GM12878 (cell line): ENCODE results near the gene SENP6. TPM values are rescaled to one million over a fixed set of nuclear protein-coding genes. Genes with fewer than 3 reads are reported as not detected.
A peak's percentile ranks its signal among the peaks of the same experiment; 100 is the strongest.

ENCODE experiments used
- ATAC-seq: fragments of 200-7000 bp; cut with Tn5 transposase; 3 replicates; pipeline ENCODE4 v1.9.1; 2020; ENCODE audit warnings: mild to moderate bottlenecking, moderate library complexity
- BruUV-seq: library from RNA; stranded (reverse); fragments of 400-500 nt; replicated peaks from 2 replicates; lab custom pipeline; 2021; lab: Mats Ljungman, UMichigan
- CTCF ChIA-PET: fragments of 300-600 bp; sonication (Branson Sonifier 250); formaldehyde crosslinking; extraction: SDS; loops from one replicate; lab custom pipeline; 2021; ENCODE audit warnings: inconsistent platforms; lab: Yijun Ruan, JAX
- POLR2A ChIA-PET: fragments of 350-600 bp; formaldehyde crosslinking; extraction: SDS; loops from one replicate; lab custom pipeline; 2021; ENCODE audit warnings: inconsistent platforms; lab: Charles Lee
- RAD21 ChIA-PET: fragments of 300-600 bp; sonication (Branson Sonifier 250); formaldehyde crosslinking; loops from one replicate; lab custom pipeline; 2023; ENCODE audit warnings: antibody characterized with exemption; ENCODE audit not compliant: unreplicated experiment; lab: Charles Lee
- SMC1A ChIA-PET: fragments of 300-600 bp; sonication (Branson Sonifier 250); formaldehyde crosslinking; loops from one replicate; lab custom pipeline; 2023; ENCODE audit not compliant: unreplicated experiment, uncharacterized antibody; lab: Charles Lee
- DNase-seq: peaks from one replicate; pipeline ENCODE4 v3.0.0-alpha.2; 2011; ENCODE audit warnings: low read depth, low spot score
- FAIRE-seq: peaks from 3 replicates; lab custom pipeline; 2011; peaks lifted over from hg19 to GRCh38; lab: Jason Lieb, UNC
- H2AFZ ChIP-seq: 2 replicates; pipeline ENCODE4 v1.6.0; 2011; ENCODE audit warnings: low read depth, low read length, control low read depth; ENCODE audit not compliant: control insufficient read depth
- H3K27ac ChIP-seq: 2 replicates; pipeline ENCODE4 v1.5.1; 2011; ENCODE audit warnings: control low read depth; ENCODE audit not compliant: control insufficient read depth, insufficient read depth
- H3K27me3 ChIP-seq, 2 experiments: replicated peaks in 1 of 2; 2 replicates each; pipeline versions ENCODE4 v1.6.0 to v1.6.1; 2011; ENCODE audit warnings: low read length in 1 of 2; ENCODE audit not compliant: control insufficient read depth in 2 of 2, insufficient read depth in 2 of 2
- H3K36me3 ChIP-seq, 2 experiments: 2 replicates each; pipeline ENCODE4 v1.5.1; 2011; ENCODE audit warnings: low read length in 1 of 2; ENCODE audit not compliant: control insufficient read depth in 2 of 2, insufficient read depth in 2 of 2
- H3K4me1 ChIP-seq: 2 replicates; pipeline ENCODE4 v1.6.1; 2011; ENCODE audit warnings: mild to moderate bottlenecking, low read length, moderate library complexity, mixed read lengths; ENCODE audit not compliant: control insufficient read depth, insufficient read depth
- H3K4me2 ChIP-seq: 2 replicates; pipeline ENCODE4 v1.6.0; 2011; ENCODE audit warnings: control low read depth; ENCODE audit not compliant: control insufficient read depth, insufficient read depth
- H3K4me3 ChIP-seq: fragments of 200-600 bp; sonication (generic); 2 replicates; pipeline ENCODE4 v1.5.1; 2016
- H3K79me2 ChIP-seq: 2 replicates; pipeline ENCODE4 v1.6.0; 2011; ENCODE audit warnings: low read length; ENCODE audit not compliant: control insufficient read depth, insufficient read depth
- H3K9ac ChIP-seq: 2 replicates; pipeline ENCODE4 v1.8.0; 2011; ENCODE audit warnings: low read length, control low read depth, mixed read lengths; ENCODE audit not compliant: control insufficient read depth, insufficient read depth
- H3K9me3 ChIP-seq: replicated peaks from 3 replicates; pipeline ENCODE4 v1.5.1; 2011; ENCODE audit warnings: mild to moderate bottlenecking, low read length; ENCODE audit not compliant: control insufficient read depth, insufficient read depth
- H4K20me1 ChIP-seq: 2 replicates; pipeline ENCODE4 v1.6.0; 2011; ENCODE audit not compliant: control insufficient read depth, insufficient read depth
- CREB1 ChIP-seq: IDR thresholded peaks from 2 replicates; pipeline ENCODE4 v1.6.1; 2012; ENCODE audit warnings: low read depth, mild to moderate bottlenecking, inconsistent platforms
- E4F1 ChIP-seq: fragments of 450-650 bp; IDR thresholded peaks from 2 replicates; pipeline ENCODE4 v1.6.1; 2018; ENCODE audit warnings: borderline replicate concordance, mild to moderate bottlenecking; ENCODE audit not compliant: partially characterized antibody
- FOS ChIP-seq: IDR thresholded peaks from 3 replicates; pipeline ENCODE4 v1.6.1; 2011; ENCODE audit warnings: borderline replicate concordance; ENCODE audit not compliant: insufficient read length; ENCODE audit errors: extremely low read depth
- FOXK2 ChIP-seq: fragments of 450-650 bp; IDR thresholded peaks from 2 replicates; pipeline ENCODE4 v1.6.1; 2017; ENCODE audit warnings: mild to moderate bottlenecking, moderate library complexity
- LARP7 ChIP-seq: fragments of 450-650 bp; IDR thresholded peaks from 2 replicates; pipeline ENCODE4 v1.6.1; 2017; ENCODE audit warnings: mild to moderate bottlenecking
- MEF2B ChIP-seq: fragments of 450-650 bp; IDR thresholded peaks from 2 replicates; pipeline ENCODE4 v1.6.1; 2018; ENCODE audit warnings: mild to moderate bottlenecking, moderate library complexity; ENCODE audit not compliant: partially characterized antibody, poor library complexity, severe bottlenecking
- NBN ChIP-seq: fragments of 450-650 bp; IDR thresholded peaks from 2 replicates; pipeline ENCODE4 v1.6.1; 2016
- NR2F1 ChIP-seq: fragments of 450-650 bp; conservative IDR thresholded peaks from 2 replicates; pipeline ENCODE4 v1.6.1; 2017; ENCODE audit warnings: mild to moderate bottlenecking
- POLR2A ChIP-seq: IDR thresholded peaks from 2 replicates; pipeline ENCODE4 v1.6.1; 2011; ENCODE audit warnings: low read depth, mild to moderate bottlenecking, low read length
- ZNF24 ChIP-seq: fragments of 450-650 bp; IDR thresholded peaks from 2 replicates; pipeline ENCODE4 v1.6.1; 2017; ENCODE audit warnings: antibody characterized with exemption, mild to moderate bottlenecking
- ZNF384 ChIP-seq: IDR thresholded peaks from 2 replicates; pipeline ENCODE4 v1.6.1; 2012; ENCODE audit warnings: low read depth, mild to moderate bottlenecking, low read length, improper control_type of control experiment, borderline replicate concordance
- ZSCAN29 ChIP-seq: fragments of 450-650 bp; IDR thresholded peaks from 2 replicates; pipeline ENCODE4 v1.6.1; 2017; ENCODE audit warnings: mild to moderate bottlenecking, moderate library complexity
- WGBS: methylation state at CpG from one replicate; pipeline ENCODE4 v1.1.6; 2016; ENCODE audit warnings: low lambda C conversion rate; ENCODE audit not compliant: insufficient replicate concordance, insufficient coverage; ENCODE audit errors: missing lambda C conversion rate; 5-methylcytosine and 5-hydroxymethylcytosine counted together
- in situ Hi-C: fragments of 300-500 bp; cut with MboI; formaldehyde crosslinking; loops from 9 replicates; pipeline ENCODE4 v1.14.3; 2018; ENCODE audit warnings: mixed read lengths
- intact Hi-C: fragments of 100-400 bp; cut with micrococcal nuclease; formaldehyde crosslinking; loops from one replicate; pipeline ENCODE4 v1.14.2; 2022; ENCODE audit not compliant: unreplicated experiment
- polyA plus RNA-seq, 11 experiments: library from polyadenylated mRNA; depleted of rRNA in 4 of 11; unstranded in 6 of 11; stranded (reverse) in 5 of 11; fragments of >200 nt; fragmentation: Nextera tagmentation in 4 of 11; fragmentation: Illumina TruSeq in 1 of 11; extraction: Ambion mirVana in 4 of 11; extraction: Trizol in 1 of 11; gene quantifications; 1 replicate in 1 of 11; 2 replicates in 10 of 11; pipeline versions ENCODE4 v1.2.1 to v1.2.3, GENCODE V29; 2011 to 2016; ENCODE audit warnings: inconsistent platforms in 2 of 11, missing spikeins in 2 of 11, low read depth in 1 of 11
- total RNA-seq, 4 experiments: library from RNA; depleted of rRNA in 3 of 4; stranded (reverse); fragments of >200 nt in 3 of 4; fragmentation: Illumina TruSeq in 1 of 4; extraction: Trizol in 1 of 4; gene quantifications; 2 replicates each; pipeline versions ENCODE4 v1.2.1 to v1.2.3, GENCODE V29; 2013 to 2021

The SENP6 gene
- total and polyA plus RNA-seq, 10 of the 15 experiments (the other 5 are each of a cell fraction or from before 2014, with no cell fraction given): 10.7 to 70.0 (median 42.3) TPM

- ChIA-PET SMC1A (interaction anchor here (0.7 to 1.5 kb wide), 6 partner anchors 8 to 188 kb away, joined by 3 to 6 read pairs (median 3); partner anchors contain the start of gene SENP6), POLR2A (interaction anchor here (0.6 to 3.3 kb wide), 3 partner anchors 8 to 91 kb away, joined by 3 to 22 read pairs (median 3); partner anchors contain the start of gene SENP6), CTCF (interaction anchor here (0.9 to 1.3 kb wide), 4 partner anchors 10 to 344 kb away, joined by 3 to 5 read pairs (median 4); no protein-coding TSS in a partner anchor)
- Histone ChIP-seq H3K4me1 (peaks cover 34% of the 10 kb centered on the region), H3K4me3 (peak overlapping the region; percentile 23; the same call in 1 of the 2 replicates), H3K9ac (no peak overlapping the region), H4K20me1 (peaks cover 4% of the 10 kb centered on the region; the same call in 1 of the 2 replicates), H3K79me2 (peaks cover 99% of the 10 kb centered on the region), H3K27me3 (no peaks in the 10 kb centered on the region)
- DNase-seq (no peak), FAIRE-seq (no peak), ATAC-seq (0 out of 3 replicates have a peak, but pooled peaks have one; percentile 12)
- intact Hi-C loops: no loop called here
- TF ChIP-seq E4F1 (no peak), POLR2A (no peak), ZSCAN29 (no peak), CREB1 (no peak), NBN (no peak), ZNF384 (no peak), FOS (no peak), MEF2B (no peak), FOXK2 (no peak), LARP7 (no peak), NR2F1 (no peak), ZNF24 (no peak)
- TF ChIP-seq, all 136 proteins: peak for 0
- Histone ChIP-seq H2AFZ (no peak overlapping the region), H3K27ac (peak overlapping the region; percentile 33; the same call in 1 of the 2 replicates), H3K36me3 (no peaks in the 10 kb centered on the region; a peak in 1 of 4 replicates), H3K4me2 (peak overlapping the region; percentile 45), H3K9me3 (no peaks in the 10 kb centered on the region; the same call in 1 of the 3 replicates)
- in situ Hi-C loops: no loop called here
- no TSS peak for BruUV-seq
- 24% methylated on average over 2 of the region's 2 CpGs for WGBS
- RAD21 ChIA-PET: interaction anchor here (1.0 to 1.3 kb wide), 4 partner anchors 8 to 402 kb away, joined by 3 to 4 read pairs (median 4); no protein-coding TSS in a partner anchor
These were observed 9.5 kb downstream of the SENP6 start for GRCh38 chr6:75611011-75611701.
